GM12865 (cell line): ENCODE results near the gene HNMT.

ENCODE experiments used
- DNase-seq: peaks from one replicate; pipeline ENCODE4 v3.0.0; 2010; ENCODE audit warnings: low read depth
- H3K4me3 ChIP-seq: 2 replicates; pipeline ENCODE4 v1.5.1; 2011; ENCODE audit warnings: mild to moderate bottlenecking, low read depth, low read length, control low read depth
- CTCF ChIP-seq: IDR thresholded peaks from 2 replicates; pipeline ENCODE4 v1.5.1; 2011; ENCODE audit warnings: low read length, control low read depth, low read depth, inconsistent platforms; ENCODE audit not compliant: insufficient read depth; ENCODE audit errors: missing control alignments

The HNMT gene

GRCh38 chr2:137963535-137964065 lies 673 bp upstream of the HNMT start:
- no peak overlapping the region for H3K4me3 ChIP-seq
- no peak for TF ChIP-seq CTCF
- DNase-seq: no peak

GRCh38 chr2:137964859-137965459 lies 686 bp downstream of the HNMT start:
- no peak for DNase-seq
- no peak for TF ChIP-seq CTCF
- no peak overlapping the region for H3K4me3 ChIP-seq

GRCh38 chr2:137966043-137966442 lies 1.8 kb downstream of the HNMT start:
- TF ChIP-seq CTCF: no peak
- DNase-seq: no peak
- no peak overlapping the region for H3K4me3 ChIP-seq

- TF ChIP-seq CTCF: no peak
- H3K4me3 ChIP-seq: no peak overlapping the region
- DNase-seq: no peak
These were observed 2.8 kb downstream of the HNMT start for GRCh38 chr2:137967042-137967441.

GRCh38 chr2:137968477-137969417 lies 4.5 kb downstream of the HNMT start:
- DNase-seq: no peak
- no peak overlapping the region for H3K4me3 ChIP-seq
- no peak for TF ChIP-seq CTCF

- TF ChIP-seq CTCF: no peak
- no peak for DNase-seq
- no peak overlapping the region for H3K4me3 ChIP-seq
These were observed 5.1 kb downstream of the HNMT start for GRCh38 chr2:137969418-137969765.
